Panc1 (cell line): ENCODE data around the gene C14orf132. TPM values are rescaled to one million over a fixed set of nuclear protein-coding genes. Genes with fewer than 3 reads are reported as not detected.
A peak's percentile ranks its signal among the peaks of the same experiment; 100 is the strongest.

Experiments
- ATAC-seq: fragments of 200-7000 bp; cut with Tn5 transposase; 2 replicates; pipeline ENCODE4 v1.9.1; 2020; ENCODE audit warnings: mild to moderate bottlenecking, moderate library complexity
- BruUV-seq: library from RNA; stranded (reverse); fragments of 400-500 nt; replicated peaks from 2 replicates; lab custom pipeline; 2021; lab: Mats Ljungman, UMichigan
- CTCF ChIA-PET: fragments of 300-600 bp; sonication (Branson Sonifier 250); formaldehyde crosslinking; loops from one replicate; lab custom pipeline; 2022; ENCODE audit warnings: antibody characterized with exemption; lab: Charles Lee
- POLR2A ChIA-PET: fragments of 300-600 bp; sonication (Branson Sonifier 250); formaldehyde crosslinking; loops from one replicate; lab custom pipeline; 2022; ENCODE audit warnings: antibody characterized with exemption; lab: Charles Lee
- DNase-seq: peaks from one replicate; pipeline ENCODE4 v3.0.0-alpha.2; 2010; ENCODE audit warnings: low read depth, low spot score
- H3K27ac ChIP-seq: 2 replicates; pipeline ENCODE4 v1.5.1; 2011; ENCODE audit warnings: mild to moderate bottlenecking, low read length, inconsistent platforms
- H3K27me3 ChIP-seq: fragments of 200-500 bp; sonication (Bioruptor generic); 2 replicates; pipeline ENCODE4 v1.6.0; 2014; ENCODE audit warnings: low read length, inconsistent platforms; ENCODE audit not compliant: control insufficient read depth, insufficient read depth
- H3K36me3 ChIP-seq: fragments of 200-500 bp; sonication (Bioruptor generic); 2 replicates; pipeline ENCODE4 v1.5.1; 2014; ENCODE audit warnings: inconsistent platforms, mild to moderate bottlenecking, low read length, moderate library complexity; ENCODE audit not compliant: control insufficient read depth, insufficient read depth
- H3K4me1 ChIP-seq: 2 replicates; pipeline ENCODE4 v1.5.1; 2011; ENCODE audit warnings: inconsistent platforms, mild to moderate bottlenecking, low read length, moderate library complexity; ENCODE audit not compliant: control insufficient read depth, insufficient read depth
- H3K4me3 ChIP-seq, 2 experiments: 2 replicates each; pipeline ENCODE4 v1.5.1; 2011 to 2012; ENCODE audit warnings: low read depth in 2 of 2, low read length in 2 of 2, mild to moderate bottlenecking in 2 of 2, inconsistent platforms in 1 of 2, moderate library complexity in 1 of 2
- H3K9me3 ChIP-seq: fragments of 200-500 bp; sonication (Bioruptor generic); 2 replicates; pipeline ENCODE4 v1.5.1; 2014; ENCODE audit warnings: low read depth, mild to moderate bottlenecking, inconsistent platforms, low read length, moderate library complexity; ENCODE audit not compliant: control insufficient read depth, insufficient read depth
- POLR2AphosphoS5 ChIP-seq: IDR thresholded peaks from 2 replicates; pipeline ENCODE4 v1.6.1; 2012; ENCODE audit warnings: mild to moderate bottlenecking, low read depth, low read length, moderate library complexity
- SIN3A ChIP-seq: IDR thresholded peaks from 2 replicates; pipeline ENCODE4 v1.6.1; 2012; ENCODE audit warnings: low read depth, mild to moderate bottlenecking, low read length, moderate library complexity, borderline replicate concordance; ENCODE audit not compliant: insufficient read depth
- TCF7L2 ChIP-seq: IDR thresholded peaks from 2 replicates; pipeline ENCODE4 v1.6.1; 2011; ENCODE audit warnings: mild to moderate bottlenecking, low read depth, low read length, inconsistent platforms
- in situ Hi-C: cut with HindIII; loops from 2 replicates; pipeline ENCODE4 v1.10.0; 2016; ENCODE audit warnings: low sequenced_read_pairs, low pct_unique_long_range_greater_than_20kb
- intact Hi-C: fragments of 100-400 bp; cut with micrococcal nuclease; formaldehyde crosslinking; loops from one replicate; pipeline ENCODE4 v1.10.0; 2022; ENCODE audit not compliant: unreplicated experiment
- total RNA-seq: library from RNA; stranded (reverse); gene quantifications from one replicate; pipeline ENCODE4 v1.2.1, GENCODE V29; 2021; ENCODE audit not compliant: unreplicated experiment
- TF ChIP-seq, protein P1 (sequence below): fragments of 450-650 bp; IDR thresholded peaks from 2 replicates; pipeline ENCODE4 v1.5.1; 2017; ENCODE audit warnings: mild to moderate bottlenecking
- TF ChIP-seq, protein P2 (sequence below), 2 experiments: IDR thresholded peaks; 2 replicates each; pipeline ENCODE4 v1.6.1; 2011 to 2012; ENCODE audit warnings: low read depth in 2 of 2, control low read depth in 1 of 2, low read length in 1 of 2, mild to moderate bottlenecking in 1 of 2, moderate library complexity in 1 of 2; ENCODE audit not compliant: insufficient read depth in 1 of 2

The C14orf132 gene
- total RNA-seq, 1 experiment from 2014 or later, result 23.0 TPM

DNA sequence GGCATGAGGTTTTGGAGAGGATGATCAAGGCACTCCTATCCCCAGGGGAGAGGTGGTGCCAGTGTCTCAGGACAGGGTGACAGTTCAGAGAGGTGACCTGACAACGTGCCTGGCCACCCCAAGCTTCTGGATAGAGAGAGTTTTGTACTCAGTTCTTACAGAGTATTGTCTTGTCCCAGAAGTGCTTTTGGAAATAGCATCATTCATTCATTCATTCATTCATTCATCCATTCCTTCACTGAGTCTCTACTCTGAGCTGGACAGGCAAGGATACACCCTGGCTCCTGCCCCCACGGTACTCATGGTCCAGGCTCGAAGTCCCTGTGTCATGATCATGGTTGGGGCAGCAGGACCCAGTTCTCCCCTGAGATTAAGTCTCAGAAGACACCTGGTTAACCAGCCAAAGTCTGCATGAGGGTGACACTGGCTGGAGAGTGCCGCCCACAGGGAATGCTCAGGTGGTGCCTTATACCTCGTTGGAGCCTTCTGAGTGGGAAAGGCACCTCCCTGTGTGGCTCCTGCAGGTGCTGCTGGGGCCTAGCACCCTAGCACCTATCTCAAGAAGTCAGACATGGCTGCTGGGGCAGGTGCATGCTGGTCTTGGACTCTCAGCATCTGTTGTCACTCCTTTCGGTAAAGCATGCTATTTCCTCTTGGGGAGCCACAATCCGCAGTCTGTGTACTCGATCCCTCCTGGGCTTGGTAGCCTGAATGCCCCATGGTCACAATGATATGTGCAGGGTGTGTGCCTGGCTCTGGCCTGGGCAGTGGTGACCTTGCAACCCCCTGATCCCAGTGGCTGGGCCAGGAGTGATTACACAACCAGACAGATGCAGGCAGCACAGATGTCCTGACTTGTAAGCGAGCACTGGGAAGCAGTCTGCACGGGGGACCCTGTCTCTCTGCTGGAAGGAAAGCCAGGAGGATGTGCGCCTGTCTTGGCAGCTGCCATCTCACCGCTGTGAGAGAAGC, 57.8 kb downstream of the C14orf132 start:
- ChIA-PET POLR2A (no interaction called here), CTCF (no interaction called here)
- DNase-seq, result no peak
- no TSS peak for BruUV-seq
- H3K9me3 ChIP-seq, result no peaks in the 10 kb centered on the region
- no peak for TF ChIP-seq POLR2AphosphoS5
- TF ChIP-seq, protein P1, sequence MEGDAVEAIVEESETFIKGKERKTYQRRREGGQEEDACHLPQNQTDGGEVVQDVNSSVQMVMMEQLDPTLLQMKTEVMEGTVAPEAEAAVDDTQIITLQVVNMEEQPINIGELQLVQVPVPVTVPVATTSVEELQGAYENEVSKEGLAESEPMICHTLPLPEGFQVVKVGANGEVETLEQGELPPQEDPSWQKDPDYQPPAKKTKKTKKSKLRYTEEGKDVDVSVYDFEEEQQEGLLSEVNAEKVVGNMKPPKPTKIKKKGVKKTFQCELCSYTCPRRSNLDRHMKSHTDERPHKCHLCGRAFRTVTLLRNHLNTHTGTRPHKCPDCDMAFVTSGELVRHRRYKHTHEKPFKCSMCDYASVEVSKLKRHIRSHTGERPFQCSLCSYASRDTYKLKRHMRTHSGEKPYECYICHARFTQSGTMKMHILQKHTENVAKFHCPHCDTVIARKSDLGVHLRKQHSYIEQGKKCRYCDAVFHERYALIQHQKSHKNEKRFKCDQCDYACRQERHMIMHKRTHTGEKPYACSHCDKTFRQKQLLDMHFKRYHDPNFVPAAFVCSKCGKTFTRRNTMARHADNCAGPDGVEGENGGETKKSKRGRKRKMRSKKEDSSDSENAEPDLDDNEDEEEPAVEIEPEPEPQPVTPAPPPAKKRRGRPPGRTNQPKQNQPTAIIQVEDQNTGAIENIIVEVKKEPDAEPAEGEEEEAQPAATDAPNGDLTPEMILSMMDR, result no peak
- no peak for TF ChIP-seq SIN3A
- no peak for TF ChIP-seq TCF7L2
- TF ChIP-seq, protein P2, sequence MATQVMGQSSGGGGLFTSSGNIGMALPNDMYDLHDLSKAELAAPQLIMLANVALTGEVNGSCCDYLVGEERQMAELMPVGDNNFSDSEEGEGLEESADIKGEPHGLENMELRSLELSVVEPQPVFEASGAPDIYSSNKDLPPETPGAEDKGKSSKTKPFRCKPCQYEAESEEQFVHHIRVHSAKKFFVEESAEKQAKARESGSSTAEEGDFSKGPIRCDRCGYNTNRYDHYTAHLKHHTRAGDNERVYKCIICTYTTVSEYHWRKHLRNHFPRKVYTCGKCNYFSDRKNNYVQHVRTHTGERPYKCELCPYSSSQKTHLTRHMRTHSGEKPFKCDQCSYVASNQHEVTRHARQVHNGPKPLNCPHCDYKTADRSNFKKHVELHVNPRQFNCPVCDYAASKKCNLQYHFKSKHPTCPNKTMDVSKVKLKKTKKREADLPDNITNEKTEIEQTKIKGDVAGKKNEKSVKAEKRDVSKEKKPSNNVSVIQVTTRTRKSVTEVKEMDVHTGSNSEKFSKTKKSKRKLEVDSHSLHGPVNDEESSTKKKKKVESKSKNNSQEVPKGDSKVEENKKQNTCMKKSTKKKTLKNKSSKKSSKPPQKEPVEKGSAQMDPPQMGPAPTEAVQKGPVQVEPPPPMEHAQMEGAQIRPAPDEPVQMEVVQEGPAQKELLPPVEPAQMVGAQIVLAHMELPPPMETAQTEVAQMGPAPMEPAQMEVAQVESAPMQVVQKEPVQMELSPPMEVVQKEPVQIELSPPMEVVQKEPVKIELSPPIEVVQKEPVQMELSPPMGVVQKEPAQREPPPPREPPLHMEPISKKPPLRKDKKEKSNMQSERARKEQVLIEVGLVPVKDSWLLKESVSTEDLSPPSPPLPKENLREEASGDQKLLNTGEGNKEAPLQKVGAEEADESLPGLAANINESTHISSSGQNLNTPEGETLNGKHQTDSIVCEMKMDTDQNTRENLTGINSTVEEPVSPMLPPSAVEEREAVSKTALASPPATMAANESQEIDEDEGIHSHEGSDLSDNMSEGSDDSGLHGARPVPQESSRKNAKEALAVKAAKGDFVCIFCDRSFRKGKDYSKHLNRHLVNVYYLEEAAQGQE (IDR thresholded peaks at IDR 0.05; ENCODE audit: insufficient read depth in 1 of 2, low read depth in 2 of 2, low read length in 1 of 2), result no peak
- ATAC-seq, result no peak
- peak overlapping the region; percentile 54 for H3K27ac ChIP-seq
- H3K4me1 ChIP-seq, result peaks cover 12% of the 10 kb centered on the region
- intact Hi-C loops (loop anchor here (5.0 kb wide), 1 partner anchor 100 kb away; no protein-coding TSS in a partner anchor), in situ Hi-C loops (no loop called here)
- no peak overlapping the region for H3K4me3 ChIP-seq
- H3K36me3 ChIP-seq, result no peaks in the 10 kb centered on the region
- H3K27me3 ChIP-seq, result no peaks in the 10 kb centered on the region

DNA sequence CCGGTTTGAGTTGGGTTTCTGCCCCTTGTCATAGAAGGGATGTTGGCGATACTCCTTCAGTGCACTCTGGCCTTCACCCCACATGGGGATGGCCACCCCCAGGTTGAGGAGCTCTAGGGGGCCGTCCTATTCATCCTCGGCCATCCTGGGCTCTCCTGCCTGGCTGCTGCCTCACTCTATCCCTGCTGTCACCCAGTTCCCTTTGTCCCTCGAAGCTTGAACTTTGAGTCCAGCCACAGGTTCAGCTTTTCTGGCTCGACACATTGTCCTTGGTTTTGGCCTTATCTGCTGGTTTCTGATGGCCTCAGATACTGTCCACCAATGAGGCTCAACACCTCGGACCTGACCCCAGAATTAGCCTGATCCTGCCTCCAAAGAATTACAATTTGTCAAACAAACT, 58.6 kb downstream of the C14orf132 start:
- no peaks in the 10 kb centered on the region for H3K9me3 ChIP-seq
- DNase-seq, result no peak
- peaks cover 12% of the 10 kb centered on the region for H3K4me1 ChIP-seq
- TF ChIP-seq, protein P2 (IDR thresholded peaks at IDR 0.05; ENCODE audit: insufficient read depth in 1 of 2, low read depth in 2 of 2, low read length in 1 of 2), result no peak
- TF ChIP-seq, protein P1, result no peak
- no TSS peak for BruUV-seq
- in situ Hi-C loops, result no loop called here
- intact Hi-C loops, result loop anchor here (5.0 kb wide), 1 partner anchor 100 kb away; no protein-coding TSS in a partner anchor
- H3K36me3 ChIP-seq, result no peaks in the 10 kb centered on the region
- no peak overlapping the region for H3K27ac ChIP-seq
- ChIA-PET POLR2A (no interaction called here), CTCF (interaction anchor here (0.9 to 1.7 kb wide), 2 partner anchors 41 to 99 kb away, joined by 3 to 11 read pairs; no protein-coding TSS in a partner anchor)
- no peak for ATAC-seq
- H3K4me3 ChIP-seq, result no peak overlapping the region
- no peaks in the 10 kb centered on the region for H3K27me3 ChIP-seq
